Kidney (tissue), 14 donors: ENCODE data around the gene SLC66A3. TPM values are rescaled to one million over a fixed set of nuclear protein-coding genes. Genes with fewer than 3 reads are reported as not detected.

ENCODE experiments used
- DNase-seq, 5 donors: peaks; one replicate each; pipeline ENCODE4 v3.0.0-alpha.2; 2013 to 2020
- FAIRE-seq: peaks from 2 replicates; lab custom pipeline; 2012; peaks lifted over from hg19 to GRCh38; lab: Jason Lieb, UNC
- H3K27ac ChIP-seq, 2 donors: one replicate each; pipeline ENCODE4 v1.7.0; 2013; ENCODE audit warnings: low read depth in 2 of 2, low read length in 2 of 2, inconsistent platforms in 1 of 2
- H3K27me3 ChIP-seq: one replicate; pipeline ENCODE4 v1.7.1; 2013; ENCODE audit warnings: low read length, inconsistent platforms; ENCODE audit not compliant: control insufficient read depth, insufficient read depth
- H3K36me3 ChIP-seq, 3 donors: one replicate each; pipeline versions ENCODE4 v1.7.0 to v1.7.1; 2013; ENCODE audit warnings: low read length in 3 of 3, control low read depth in 1 of 3, inconsistent platforms in 1 of 3; ENCODE audit not compliant: insufficient read depth in 3 of 3, control insufficient read depth in 2 of 3
- H3K4me1 ChIP-seq, 3 donors: one replicate each; pipeline versions ENCODE4 v1.7.0 to v1.7.1; 2013; ENCODE audit warnings: low read length in 3 of 3, inconsistent platforms in 1 of 3, low read depth in 1 of 3; ENCODE audit not compliant: control insufficient read depth in 2 of 3, insufficient read depth in 2 of 3
- H3K4me3 ChIP-seq, 3 donors: one replicate each; pipeline versions ENCODE4 v1.7.0 to v1.8.1; 2013; ENCODE audit warnings: low read length in 3 of 3, control low read depth in 1 of 3, inconsistent platforms in 1 of 3
- H3K9ac ChIP-seq, 3 donors: one replicate each; pipeline versions ENCODE4 v1.7.0 to v1.7.1; 2013; ENCODE audit warnings: low read length in 3 of 3, control low read depth in 1 of 3, inconsistent platforms in 1 of 3
- H3K9me3 ChIP-seq, 3 donors: one replicate each; pipeline versions ENCODE4 v1.7.0 to v1.7.1; 2013; ENCODE audit warnings: low read length in 3 of 3, control low read depth in 1 of 3, inconsistent platforms in 1 of 3; ENCODE audit not compliant: control insufficient read depth in 2 of 3, insufficient read depth in 1 of 3
- intact Hi-C: fragments of 100-400 bp; cut with DNase I; formaldehyde crosslinking; loops from one replicate; pipeline ENCODE4 v1.11.1; 2022
- polyA plus RNA-seq: library from polyadenylated mRNA; stranded (reverse); fragments of 350-450 nt; fragmentation: Illumina TruSeq; extraction: RNeasy Lipid Tissue Mini Kit (QIAGEN cat#74804); gene quantifications from one replicate; pipeline ENCODE4 v1.2.3, GENCODE V29; 2014; ENCODE audit warnings: low read depth, low replicate concordance; ENCODE audit not compliant: insufficient read depth
- total RNA-seq: library from RNA; stranded (reverse); fragmentation: NEBNext Ultra II Directional; extraction: Animal tissue kit (Norgen Biotek cat#: 25700); gene quantifications from one replicate; pipeline ENCODE4 v1.2.1, GENCODE V29; 2021
- TF ChIP-seq, protein P1 (sequence below): IDR thresholded peaks from 3 replicates; pipeline ENCODE4 v1.5.1; 2012; ENCODE audit warnings: mild to moderate bottlenecking, moderate library complexity, borderline replicate concordance; ENCODE audit not compliant: insufficient read depth; ENCODE audit errors: extremely low read depth
- donor health status: control.
- donor health status: control.
- donor health status: control.
- donor health status: control.
- donor health status: control.
- donor health status: DM: yes; HTN: yes; CAD: no.
- donor health status: Normal renal cell carcinoma (clear cell type).

The SLC66A3 gene
- total and polyA plus RNA-seq, 2 donors from 2014 or later = 28.4 to 33.0 TPM

DNA sequence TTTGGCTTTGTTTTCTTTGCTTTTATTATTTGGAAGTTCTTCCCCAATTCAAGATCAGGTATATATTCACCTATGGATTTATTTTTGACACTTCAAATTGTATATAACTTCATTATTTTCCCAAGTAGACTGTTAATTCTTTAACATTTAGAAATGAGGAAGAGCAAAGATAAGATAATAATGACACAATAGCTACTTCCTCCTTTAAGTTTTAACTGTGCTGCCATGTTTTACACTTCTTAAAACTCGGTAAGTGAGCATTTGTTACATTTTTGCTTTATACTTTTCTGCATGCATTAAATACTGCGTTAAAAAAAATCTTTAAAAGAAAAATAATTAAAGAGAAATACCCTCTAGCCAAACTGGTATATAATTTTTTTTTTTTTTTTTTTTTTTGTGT lies 32.5 kb downstream of the SLC66A3 start:
- Histone ChIP-seq H3K4me3 (no peak overlapping the region), H3K27me3 (no peaks in the 10 kb centered on the region), H3K9ac (no peak overlapping the region), H3K4me1 (no peaks in the 10 kb centered on the region), H3K27ac (no peak overlapping the region), H3K36me3 (peaks cover 2 to 12% (median 5%) of the 10 kb centered on the region in 3 donors), H3K9me3 (no peaks in the 10 kb centered on the region)
- intact Hi-C loops = no loop called here
- FAIRE-seq = no peak
- TF ChIP-seq, protein P1, sequence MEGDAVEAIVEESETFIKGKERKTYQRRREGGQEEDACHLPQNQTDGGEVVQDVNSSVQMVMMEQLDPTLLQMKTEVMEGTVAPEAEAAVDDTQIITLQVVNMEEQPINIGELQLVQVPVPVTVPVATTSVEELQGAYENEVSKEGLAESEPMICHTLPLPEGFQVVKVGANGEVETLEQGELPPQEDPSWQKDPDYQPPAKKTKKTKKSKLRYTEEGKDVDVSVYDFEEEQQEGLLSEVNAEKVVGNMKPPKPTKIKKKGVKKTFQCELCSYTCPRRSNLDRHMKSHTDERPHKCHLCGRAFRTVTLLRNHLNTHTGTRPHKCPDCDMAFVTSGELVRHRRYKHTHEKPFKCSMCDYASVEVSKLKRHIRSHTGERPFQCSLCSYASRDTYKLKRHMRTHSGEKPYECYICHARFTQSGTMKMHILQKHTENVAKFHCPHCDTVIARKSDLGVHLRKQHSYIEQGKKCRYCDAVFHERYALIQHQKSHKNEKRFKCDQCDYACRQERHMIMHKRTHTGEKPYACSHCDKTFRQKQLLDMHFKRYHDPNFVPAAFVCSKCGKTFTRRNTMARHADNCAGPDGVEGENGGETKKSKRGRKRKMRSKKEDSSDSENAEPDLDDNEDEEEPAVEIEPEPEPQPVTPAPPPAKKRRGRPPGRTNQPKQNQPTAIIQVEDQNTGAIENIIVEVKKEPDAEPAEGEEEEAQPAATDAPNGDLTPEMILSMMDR = no peak
- no peak for DNase-seq

DNA sequence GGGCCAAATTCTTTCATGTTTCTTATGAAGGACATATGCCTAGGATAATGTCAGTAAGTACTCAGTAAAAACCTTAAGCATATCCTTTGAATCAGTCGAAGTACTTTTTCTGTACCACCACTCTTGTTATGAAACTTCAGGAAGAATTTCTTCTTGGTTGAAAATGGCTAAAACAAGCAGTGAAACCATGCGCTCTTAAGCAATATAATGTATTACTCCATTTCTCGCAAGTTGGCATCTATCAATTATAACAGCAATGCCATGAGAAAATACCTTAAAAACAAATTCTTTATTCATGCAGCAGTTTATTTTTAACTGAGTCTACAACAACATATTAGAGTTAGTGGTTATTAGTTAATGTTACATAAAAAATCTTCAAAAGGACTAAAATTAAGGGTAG lies 41.0 kb downstream of the SLC66A3 start:
- DNase-seq (no peak), FAIRE-seq (no peak)
- no peaks in the 10 kb centered on the region for H3K4me1 ChIP-seq
- H3K27ac ChIP-seq = no peak overlapping the region
- H3K9ac ChIP-seq = no peak overlapping the region
- peaks cover 7 to 33% (median 13%) of the 10 kb centered on the region in 3 donors for H3K36me3 ChIP-seq
- no peaks in the 10 kb centered on the region for H3K27me3 ChIP-seq
- intact Hi-C loops = no loop called here
- TF ChIP-seq, protein P1 = no peak
- H3K4me3 ChIP-seq = no peak overlapping the region
- H3K9me3 ChIP-seq = no peaks in the 10 kb centered on the region

DNA sequence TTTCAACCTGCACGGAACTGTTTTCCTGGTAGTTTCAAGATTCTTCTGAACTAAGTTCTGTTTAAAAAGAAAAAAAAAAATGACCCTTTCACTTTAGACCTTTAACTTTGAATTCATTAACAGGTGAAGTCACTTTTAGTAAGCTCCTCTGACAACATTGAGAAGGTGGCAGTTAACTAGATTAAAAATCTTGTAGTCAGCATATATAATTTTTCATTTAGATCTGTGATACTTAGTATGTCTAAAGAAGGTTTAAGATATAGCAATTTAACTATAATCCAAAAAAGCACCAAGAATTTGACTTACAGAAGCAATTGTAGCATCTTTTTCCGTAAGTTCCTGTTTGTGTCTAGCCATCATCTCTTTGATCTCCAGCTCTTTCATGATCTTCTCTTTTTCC lies 45.4 kb downstream of the SLC66A3 start:
- no peak overlapping the region for H3K9ac ChIP-seq
- intact Hi-C loops = no loop called here
- no peaks in the 10 kb centered on the region for H3K4me1 ChIP-seq
- H3K27me3 ChIP-seq = no peaks in the 10 kb centered on the region
- H3K36me3 ChIP-seq = peaks cover 4 to 39% (median 14%) of the 10 kb centered on the region in 3 donors
- TF ChIP-seq, protein P1 = no peak
- DNase-seq = no peak
- no peak overlapping the region for H3K27ac ChIP-seq
- H3K9me3 ChIP-seq = no peaks in the 10 kb centered on the region
- H3K4me3 ChIP-seq = no peak overlapping the region
- no peak for FAIRE-seq

DNA sequence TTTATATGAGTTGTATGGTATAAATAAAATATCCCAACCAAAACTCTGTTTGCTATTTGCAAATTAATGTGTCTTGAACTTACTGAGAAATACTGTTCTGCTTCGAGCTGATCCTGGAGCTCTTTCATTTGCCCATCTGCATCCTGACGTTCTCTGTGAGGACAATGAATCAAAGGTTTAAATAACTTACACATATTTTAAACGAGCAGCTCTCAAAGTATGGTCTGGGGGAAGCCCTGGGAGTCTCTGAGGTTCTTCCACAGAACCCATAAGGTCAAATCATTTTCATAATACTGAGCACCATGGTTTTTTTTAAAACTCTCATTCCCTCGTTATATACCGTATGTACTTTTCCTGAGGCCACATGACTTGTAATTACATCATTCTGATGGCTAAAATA lies 46.7 kb downstream of the SLC66A3 start:
- Histone ChIP-seq H3K9me3 (no peaks in the 10 kb centered on the region), H3K27me3 (no peaks in the 10 kb centered on the region), H3K36me3 (peaks cover 4 to 31% (median 12%) of the 10 kb centered on the region in 3 donors), H3K9ac (no peak overlapping the region), H3K4me1 (no peaks in the 10 kb centered on the region), H3K27ac (no peak overlapping the region), H3K4me3 (no peak overlapping the region)
- FAIRE-seq (no peak), DNase-seq (no peak)
- intact Hi-C loops = no loop called here
- TF ChIP-seq, protein P1 = no peak
